Mesenchymal stem cell (in vitro differentiated cells and primary cell): ENCODE data around the gene CTSK. TPM values are rescaled to one million over a fixed set of nuclear protein-coding genes. Genes with fewer than 3 reads are reported as not detected.
"Not testable (repeated sequence)": the region's sequence is repeated elsewhere in the genome, so short reads cannot be mapped to it uniquely, and the experiment has no call there.

Experiments used
- DNase-seq: peaks from one replicate; pipeline ENCODE4 v3.0.0-alpha.2; 2013
- H2AFZ ChIP-seq: one replicate; pipeline ENCODE4 v1.6.1; 2013; ENCODE audit warnings: low read depth, mild to moderate bottlenecking, control low read depth, inconsistent platforms, low read length, moderate library complexity
- H2AK5ac ChIP-seq: 2 replicates; pipeline ENCODE4 v1.6.1; 2013; ENCODE audit warnings: low read length, moderate library complexity, mild to moderate bottlenecking, inconsistent platforms; ENCODE audit not compliant: severe bottlenecking
- H2BK120ac ChIP-seq: one replicate; pipeline ENCODE4 v1.6.1; 2013; ENCODE audit warnings: low read depth, mild to moderate bottlenecking, inconsistent platforms, low read length, moderate library complexity
- H2BK12ac ChIP-seq, 2 experiments: one replicate each; pipeline ENCODE4 v1.6.1; 2013; ENCODE audit warnings: inconsistent platforms in 2 of 2, low read length in 2 of 2, mild to moderate bottlenecking in 2 of 2, moderate library complexity in 2 of 2, control low read depth in 1 of 2
- H2BK15ac ChIP-seq: one replicate; pipeline ENCODE4 v1.6.1; 2013; ENCODE audit warnings: mild to moderate bottlenecking, low read depth, inconsistent platforms; ENCODE audit not compliant: poor library complexity, severe bottlenecking
- H2BK5ac ChIP-seq: 2 replicates; pipeline ENCODE4 v1.6.1; 2013; ENCODE audit warnings: low read depth, mild to moderate bottlenecking, low read length, control low read depth, inconsistent platforms; ENCODE audit not compliant: poor library complexity, severe bottlenecking
- H3K14ac ChIP-seq, 2 experiments: one replicate each; pipeline ENCODE4 v1.6.1; 2013; ENCODE audit warnings: inconsistent platforms in 2 of 2, low read length in 2 of 2, control low read depth in 1 of 2, mild to moderate bottlenecking in 1 of 2, moderate library complexity in 1 of 2
- H3K18ac ChIP-seq, 2 experiments: one replicate each; pipeline ENCODE4 v1.6.1; 2013; ENCODE audit warnings: inconsistent platforms in 2 of 2, low read length in 2 of 2, control low read depth in 1 of 2, low read depth in 1 of 2, mild to moderate bottlenecking in 1 of 2
- H3K23ac ChIP-seq, 2 experiments: one replicate each; pipeline ENCODE4 v1.6.1; 2013; ENCODE audit warnings: inconsistent platforms in 2 of 2, low read length in 2 of 2, mild to moderate bottlenecking in 2 of 2, moderate library complexity in 2 of 2, control low read depth in 1 of 2
- H3K27ac ChIP-seq: 2 replicates; pipeline ENCODE4 v1.5.1; 2013; ENCODE audit warnings: mild to moderate bottlenecking, moderate library complexity, low read length, control low read depth, inconsistent platforms; ENCODE audit not compliant: poor library complexity, severe bottlenecking
- H3K27me3 ChIP-seq, 2 experiments: 2 replicates each; pipeline versions ENCODE4 v1.6.1 to v1.7.0; 2013; ENCODE audit warnings: low read length in 2 of 2, mild to moderate bottlenecking in 2 of 2, moderate library complexity in 2 of 2, control low read depth in 1 of 2, inconsistent platforms in 1 of 2; ENCODE audit not compliant: control insufficient read depth in 1 of 2, insufficient read depth in 1 of 2
- H3K36me3 ChIP-seq, 2 experiments: 2 replicates each; pipeline versions ENCODE4 v1.6.1 to v1.7.0; 2013; ENCODE audit warnings: low read length in 2 of 2, control low read depth in 1 of 2, inconsistent platforms in 1 of 2, low read depth in 1 of 2, mild to moderate bottlenecking in 1 of 2; ENCODE audit not compliant: insufficient read depth in 2 of 2, control insufficient read depth in 1 of 2
- H3K4ac ChIP-seq, 2 experiments: one replicate each; pipeline ENCODE4 v1.6.1; 2013; ENCODE audit warnings: inconsistent platforms in 2 of 2, low read length in 2 of 2, mild to moderate bottlenecking in 2 of 2, moderate library complexity in 2 of 2, control low read depth in 1 of 2, low read depth in 1 of 2
- H3K4me1 ChIP-seq: 2 replicates; pipeline ENCODE4 v1.6.1; 2013; ENCODE audit warnings: low read depth, low read length, control low read depth; ENCODE audit not compliant: control insufficient read depth, insufficient read depth
- H3K4me2 ChIP-seq: 2 replicates; pipeline ENCODE4 v1.6.1; 2013; ENCODE audit warnings: low read length, mild to moderate bottlenecking, inconsistent platforms; ENCODE audit not compliant: poor library complexity, severe bottlenecking
- H3K4me3 ChIP-seq, 2 experiments: 2 replicates each; pipeline versions ENCODE4 v1.5.1 to v1.7.0; 2013; ENCODE audit warnings: low read length in 2 of 2, mild to moderate bottlenecking in 2 of 2, control low read depth in 1 of 2, low read depth in 1 of 2; ENCODE audit not compliant: insufficient read depth in 1 of 2
- H3K79me1 ChIP-seq: replicated peaks from 2 replicates; pipeline ENCODE4 v1.6.1; 2013; ENCODE audit warnings: mild to moderate bottlenecking, control low read depth, low read length, inconsistent platforms; ENCODE audit not compliant: poor library complexity, severe bottlenecking
- H3K9ac ChIP-seq: 2 replicates; pipeline ENCODE4 v1.7.0; 2013; ENCODE audit warnings: mild to moderate bottlenecking, low read length, moderate library complexity
- H3K9me3 ChIP-seq: 2 replicates; pipeline ENCODE4 v1.7.0; 2013; ENCODE audit warnings: mild to moderate bottlenecking, low read length; ENCODE audit not compliant: control insufficient read depth
- H4K8ac ChIP-seq: one replicate; pipeline ENCODE4 v1.6.1; 2013; ENCODE audit warnings: inconsistent platforms, mild to moderate bottlenecking, low read length, moderate library complexity
- H4K91ac ChIP-seq: one replicate; pipeline ENCODE4 v1.6.1; 2013; ENCODE audit warnings: mild to moderate bottlenecking, low read length, inconsistent platforms
- WGBS: methylation state at CpG from one replicate; pipeline ENCODE4 v1.1.7; 2013; ENCODE audit warnings: mixed read lengths; 5-methylcytosine and 5-hydroxymethylcytosine counted together
- polyA plus RNA-seq, 2 experiments: library from polyadenylated mRNA; stranded (reverse); fragments of 200-250 nt; gene quantifications; one replicate each; pipeline ENCODE4 v1.2.3, GENCODE V29; 2013

The CTSK gene
- 2.6 TPM for polyA plus RNA-seq (2013, experiment 1 of 2)
- polyA plus RNA-seq (2013, experiment 2 of 2) = 2.2 TPM

GRCh38 chr1:150808121-150808520, at the start of gene CTSK:
CTSK (minus strand) TSS chr1:150808260; CDS start chr1:150806805, 1,455 bp downstream.
- no peak within 1 kb of the TSS for H3K4ac ChIP-seq

GRCh38 chr1:150852734-150853133, 44.7 kb upstream of the CTSK start:
- not testable (repeated sequence) for H3K27me3 ChIP-seq, H3K18ac ChIP-seq, H2AFZ ChIP-seq, DNase-seq, H3K4me3 ChIP-seq, H3K9me3 ChIP-seq, H2AK5ac ChIP-seq, H3K4ac ChIP-seq, H4K8ac ChIP-seq, H3K23ac ChIP-seq, H2BK5ac ChIP-seq, H4K91ac ChIP-seq, H3K27ac ChIP-seq, H3K4me2 ChIP-seq, H3K9ac ChIP-seq, H2BK12ac ChIP-seq, H2BK15ac ChIP-seq, H3K4me1 ChIP-seq, H3K14ac ChIP-seq, H2BK120ac ChIP-seq
- H3K36me3 ChIP-seq = peaks cover 10 to 61% of the 10 kb centered on the region in 2 experiments
- peaks cover 14% of the 10 kb centered on the region for H3K79me1 ChIP-seq
- WGBS = 94% methylated on average over 3 of the region's 3 CpGs

More at GRCh38 chr1:150808121-150808520, at the start of gene CTSK:
- Histone ChIP-seq H3K18ac (no peak within 1 kb of the TSS), H3K36me3 (peaks cover 14 to 64% of the 10 kb centered on the region in 2 experiments), H3K9ac (peak within 1 kb of the TSS; percentile 95), H4K91ac (no peak within 1 kb of the TSS), H2BK15ac (no peak within 1 kb of the TSS), H3K23ac (no peak within 1 kb of the TSS), H2BK12ac (no peak within 1 kb of the TSS), H3K9me3 (no peaks in the 10 kb centered on the region), H2BK120ac (no peak within 1 kb of the TSS), H3K4me3 (peak within 1 kb of the TSS in 1 of 2 experiments; percentile 81), H3K14ac (no peak within 1 kb of the TSS), H4K8ac (no peak within 1 kb of the TSS), H3K4me2 (peak within 1 kb of the TSS; percentile 39), H3K79me1 (peaks cover 3% of the 10 kb centered on the region), H2BK5ac (no peak within 1 kb of the TSS), H3K27ac (no peak within 1 kb of the TSS), H3K27me3 (no peaks in the 10 kb centered on the region), H2AK5ac (no peak within 1 kb of the TSS), H3K4me1 (peaks cover 1% of the 10 kb centered on the region), H2AFZ (no peak within 1 kb of the TSS)
- DNase-seq = no peak
- 72% methylated on average over 7 of the region's 7 CpGs for WGBS

GRCh38 chr1:150850801-150851362, 42.8 kb upstream of the CTSK start:
- DNase-seq, H3K4me1 ChIP-seq, H4K8ac ChIP-seq, H2BK5ac ChIP-seq, H2AFZ ChIP-seq, H3K27ac ChIP-seq, H2BK12ac ChIP-seq, H3K27me3 ChIP-seq, H3K4me3 ChIP-seq, H3K9me3 ChIP-seq, H2BK120ac ChIP-seq, H3K18ac ChIP-seq, H3K14ac ChIP-seq, H3K9ac ChIP-seq, H3K23ac ChIP-seq, H2BK15ac ChIP-seq, H4K91ac ChIP-seq, H2AK5ac ChIP-seq, H3K4me2 ChIP-seq, H3K4ac ChIP-seq: not testable (repeated sequence)
- peaks cover 17% of the 10 kb centered on the region for H3K79me1 ChIP-seq
- WGBS = over 99% methylated on average over 23 of the region's 49 CpGs
- H3K36me3 ChIP-seq = peaks cover 10 to 54% of the 10 kb centered on the region in 2 experiments

- H2AK5ac ChIP-seq = no peak overlapping the region
- no peak overlapping the region for H3K14ac ChIP-seq
- H3K4me2 ChIP-seq = no peak overlapping the region
- no peaks in the 10 kb centered on the region for H3K27me3 ChIP-seq
- peak overlapping the region; percentile 83 for H3K9ac ChIP-seq
- no peak overlapping the region for H2BK12ac ChIP-seq
- H2BK120ac ChIP-seq = no peak overlapping the region
- H3K4me1 ChIP-seq = no peaks in the 10 kb centered on the region
- no peak overlapping the region for H2BK5ac ChIP-seq
- DNase-seq = no peak
- H3K27ac ChIP-seq = no peak overlapping the region
- H2AFZ ChIP-seq = no peak overlapping the region
- no peak overlapping the region for H3K18ac ChIP-seq
- H3K23ac ChIP-seq = no peak overlapping the region
- no peak overlapping the region for H3K4me3 ChIP-seq
- peaks cover 12% of the 10 kb centered on the region for H3K79me1 ChIP-seq
- 100% methylated on average over 4 of the region's 4 CpGs for WGBS
- H2BK15ac ChIP-seq = no peak overlapping the region
- peaks cover 4 to 59% of the 10 kb centered on the region in 2 experiments for H3K36me3 ChIP-seq
- H3K4ac ChIP-seq = no peak overlapping the region
- no peaks in the 10 kb centered on the region for H3K9me3 ChIP-seq
- no peak overlapping the region for H4K8ac ChIP-seq
- H4K91ac ChIP-seq = no peak overlapping the region
Measured at GRCh38 chr1:150846473-150847146, 38.5 kb upstream of the CTSK start.
